ENCODE data around the gene SUFU.

GRCh38 chr10:102524746-102525145, 21.0 kb downstream of the SUFU start:
- TF ChIP-seq CTCF (IDR thresholded peaks at IDR 0.05; ENCODE audit: low read depth, low read length) (no peak), EZH2phosphoT487 (IDR thresholded peaks at IDR 0.05; ENCODE audit: low read depth) (no peak)
